ENCODE results near the gene ESR1.

GRCh38 chr6:152127432-152128165, 320.1 kb downstream of the ESR1 start:
- TF ChIP-seq POLR2A (IDR thresholded peaks at IDR 0.05) (no peak), CTCF (IDR thresholded peaks at IDR 0.05) (no peak)

All from right lobe of liver (tissue), 4 donors.